ENCODE data around the gene C19orf85.

C19orf85 gene

GRCh38 chr19:55476100-55476775 lies 11.7 kb upstream of the C19orf85 start, which contains the start of gene ZNF628 (continued):
- no peak for TF ChIP-seq ZNF169 (tag by site-specific recombination; IDR thresholded peaks at IDR 0.05)
- TF ChIP-seq ZNF843 (tag by site-specific recombination; IDR thresholded peaks at IDR 0.05), result peak; percentile 58
- TF ChIP-seq ZNF311 (tag by site-specific recombination; IDR thresholded peaks at IDR 0.05; ENCODE audit: borderline replicate concordance), result no peak
- no peak for TF ChIP-seq ZNF558 (tag by site-specific recombination; IDR thresholded peaks at IDR 0.05)
- peak; percentile 63 for TF ChIP-seq ZBTB20 (tag by site-specific recombination; IDR thresholded peaks at IDR 0.05)
- TF ChIP-seq, protein P1, sequence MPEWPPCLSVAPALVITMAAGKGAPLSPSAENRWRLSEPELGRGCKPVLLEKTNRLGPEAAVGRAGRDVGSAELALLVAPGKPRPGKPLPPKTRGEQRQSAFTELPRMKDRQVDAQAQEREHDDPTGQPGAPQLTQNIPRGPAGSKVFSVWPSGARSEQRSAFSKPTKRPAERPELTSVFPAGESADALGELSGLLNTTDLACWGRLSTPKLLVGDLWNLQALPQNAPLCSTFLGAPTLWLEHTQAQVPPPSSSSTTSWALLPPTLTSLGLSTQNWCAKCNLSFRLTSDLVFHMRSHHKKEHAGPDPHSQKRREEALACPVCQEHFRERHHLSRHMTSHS (tag by site-specific recombination; IDR thresholded peaks at IDR 0.05), result no peak
- TF ChIP-seq ZNF10 (tag by site-specific recombination; IDR thresholded peaks at IDR 0.05), result no peak
- no peak for TF ChIP-seq ZNF701 (tag by site-specific recombination; IDR thresholded peaks at IDR 0.05)
- TF ChIP-seq ZNF623 (tag by site-specific recombination; IDR thresholded peaks at IDR 0.05), result no peak
- no peak for TF ChIP-seq ZNF521 (tag by site-specific recombination; IDR thresholded peaks at IDR 0.05)
- TF ChIP-seq ZBTB49 (tag by site-specific recombination; IDR thresholded peaks at IDR 0.05; ENCODE audit: low read depth), result no peak
- TF ChIP-seq ZNF416 (tag by site-specific recombination; IDR thresholded peaks at IDR 0.05), result no peak
- no peak for TF ChIP-seq ZNF175 (tag by site-specific recombination; IDR thresholded peaks at IDR 0.05)
- TF ChIP-seq ZNF394 (tag by site-specific recombination; IDR thresholded peaks at IDR 0.05; ENCODE audit: borderline replicate concordance), result no peak; the same call in 1 of the 2 replicates
- TF ChIP-seq, protein P2, sequence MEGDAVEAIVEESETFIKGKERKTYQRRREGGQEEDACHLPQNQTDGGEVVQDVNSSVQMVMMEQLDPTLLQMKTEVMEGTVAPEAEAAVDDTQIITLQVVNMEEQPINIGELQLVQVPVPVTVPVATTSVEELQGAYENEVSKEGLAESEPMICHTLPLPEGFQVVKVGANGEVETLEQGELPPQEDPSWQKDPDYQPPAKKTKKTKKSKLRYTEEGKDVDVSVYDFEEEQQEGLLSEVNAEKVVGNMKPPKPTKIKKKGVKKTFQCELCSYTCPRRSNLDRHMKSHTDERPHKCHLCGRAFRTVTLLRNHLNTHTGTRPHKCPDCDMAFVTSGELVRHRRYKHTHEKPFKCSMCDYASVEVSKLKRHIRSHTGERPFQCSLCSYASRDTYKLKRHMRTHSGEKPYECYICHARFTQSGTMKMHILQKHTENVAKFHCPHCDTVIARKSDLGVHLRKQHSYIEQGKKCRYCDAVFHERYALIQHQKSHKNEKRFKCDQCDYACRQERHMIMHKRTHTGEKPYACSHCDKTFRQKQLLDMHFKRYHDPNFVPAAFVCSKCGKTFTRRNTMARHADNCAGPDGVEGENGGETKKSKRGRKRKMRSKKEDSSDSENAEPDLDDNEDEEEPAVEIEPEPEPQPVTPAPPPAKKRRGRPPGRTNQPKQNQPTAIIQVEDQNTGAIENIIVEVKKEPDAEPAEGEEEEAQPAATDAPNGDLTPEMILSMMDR (tag by site-specific recombination; IDR thresholded peaks at IDR 0.05), result no peak
- no peak for TF ChIP-seq PRDM1 (tag by site-specific recombination; IDR thresholded peaks at IDR 0.05)
- TF ChIP-seq ZNF423 (tag by site-specific recombination; IDR thresholded peaks at IDR 0.05), result no peak
- TF ChIP-seq, protein P3, sequence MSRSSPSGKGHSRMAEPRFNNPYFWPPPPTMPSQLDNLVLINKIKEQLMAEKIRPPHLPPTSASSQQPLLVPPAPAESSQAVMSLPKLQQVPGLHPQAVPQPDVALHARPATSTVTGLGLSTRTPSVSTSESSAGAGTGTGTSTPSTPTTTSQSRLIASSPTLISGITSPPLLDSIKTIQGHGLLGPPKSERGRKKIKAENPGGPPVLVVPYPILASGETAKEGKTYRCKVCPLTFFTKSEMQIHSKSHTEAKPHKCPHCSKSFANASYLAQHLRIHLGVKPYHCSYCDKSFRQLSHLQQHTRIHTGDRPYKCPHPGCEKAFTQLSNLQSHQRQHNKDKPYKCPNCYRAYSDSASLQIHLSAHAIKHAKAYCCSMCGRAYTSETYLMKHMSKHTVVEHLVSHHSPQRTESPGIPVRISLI (tag by site-specific recombination; IDR thresholded peaks at IDR 0.05), result no peak
- TF ChIP-seq, protein P4, sequence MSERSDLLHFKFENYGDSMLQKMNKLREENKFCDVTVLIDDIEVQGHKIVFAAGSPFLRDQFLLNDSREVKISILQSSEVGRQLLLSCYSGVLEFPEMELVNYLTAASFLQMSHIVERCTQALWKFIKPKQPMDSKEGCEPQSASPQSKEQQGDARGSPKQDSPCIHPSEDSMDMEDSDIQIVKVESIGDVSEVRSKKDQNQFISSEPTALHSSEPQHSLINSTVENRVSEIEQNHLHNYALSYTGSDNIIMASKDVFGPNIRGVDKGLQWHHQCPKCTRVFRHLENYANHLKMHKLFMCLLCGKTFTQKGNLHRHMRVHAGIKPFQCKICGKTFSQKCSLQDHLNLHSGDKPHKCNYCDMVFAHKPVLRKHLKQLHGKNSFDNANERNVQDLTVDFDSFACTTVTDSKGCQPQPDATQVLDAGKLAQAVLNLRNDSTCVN (tag by site-specific recombination; optimal IDR thresholded peaks at IDR 0.05), result peak; percentile 84
- TF ChIP-seq ZNF585B (tag by site-specific recombination; IDR thresholded peaks at IDR 0.05), result no peak
- 0 out of 2 replicates have a peak, but pooled peaks have one; percentile 18 for TF ChIP-seq PBX3 (CRISPR knock-in tag; IDR thresholded peaks at IDR 0.05)
- TF ChIP-seq ZBTB1 (tag by site-specific recombination; IDR thresholded peaks at IDR 0.05), result no peak
- no peak for TF ChIP-seq RBAK (tag by site-specific recombination; IDR thresholded peaks at IDR 0.05)
- peak; percentile 63; the same call in 1 of the 2 replicates for TF ChIP-seq KLF10 (tag by site-specific recombination; IDR thresholded peaks at IDR 0.05)
- TF ChIP-seq ZNF48 (tag by site-specific recombination; IDR thresholded peaks at IDR 0.05), result no peak
- TF ChIP-seq, protein P5, sequence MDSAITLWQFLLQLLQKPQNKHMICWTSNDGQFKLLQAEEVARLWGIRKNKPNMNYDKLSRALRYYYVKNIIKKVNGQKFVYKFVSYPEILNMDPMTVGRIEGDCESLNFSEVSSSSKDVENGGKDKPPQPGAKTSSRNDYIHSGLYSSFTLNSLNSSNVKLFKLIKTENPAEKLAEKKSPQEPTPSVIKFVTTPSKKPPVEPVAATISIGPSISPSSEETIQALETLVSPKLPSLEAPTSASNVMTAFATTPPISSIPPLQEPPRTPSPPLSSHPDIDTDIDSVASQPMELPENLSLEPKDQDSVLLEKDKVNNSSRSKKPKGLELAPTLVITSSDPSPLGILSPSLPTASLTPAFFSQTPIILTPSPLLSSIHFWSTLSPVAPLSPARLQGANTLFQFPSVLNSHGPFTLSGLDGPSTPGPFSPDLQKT (IDR thresholded peaks at IDR 0.05; ENCODE audit: borderline replicate concordance, low read depth, low read length), result no peak
- no peak for TF ChIP-seq ZNF404 (tag by site-specific recombination; IDR thresholded peaks at IDR 0.05)
- no peak for TF ChIP-seq ZNF148 (tag by site-specific recombination; IDR thresholded peaks at IDR 0.05; ENCODE audit: borderline replicate concordance)
